ENCODE measurements around the gene CPNE6. TPM values are rescaled to one million over a fixed set of nuclear protein-coding genes. Genes with fewer than 3 reads are reported as not detected.

CPNE6 gene
- total and polyA plus RNA-seq, 2 donors (not counting 1 experiment from before 2014, with no cell fraction given), result not detected

DNA sequence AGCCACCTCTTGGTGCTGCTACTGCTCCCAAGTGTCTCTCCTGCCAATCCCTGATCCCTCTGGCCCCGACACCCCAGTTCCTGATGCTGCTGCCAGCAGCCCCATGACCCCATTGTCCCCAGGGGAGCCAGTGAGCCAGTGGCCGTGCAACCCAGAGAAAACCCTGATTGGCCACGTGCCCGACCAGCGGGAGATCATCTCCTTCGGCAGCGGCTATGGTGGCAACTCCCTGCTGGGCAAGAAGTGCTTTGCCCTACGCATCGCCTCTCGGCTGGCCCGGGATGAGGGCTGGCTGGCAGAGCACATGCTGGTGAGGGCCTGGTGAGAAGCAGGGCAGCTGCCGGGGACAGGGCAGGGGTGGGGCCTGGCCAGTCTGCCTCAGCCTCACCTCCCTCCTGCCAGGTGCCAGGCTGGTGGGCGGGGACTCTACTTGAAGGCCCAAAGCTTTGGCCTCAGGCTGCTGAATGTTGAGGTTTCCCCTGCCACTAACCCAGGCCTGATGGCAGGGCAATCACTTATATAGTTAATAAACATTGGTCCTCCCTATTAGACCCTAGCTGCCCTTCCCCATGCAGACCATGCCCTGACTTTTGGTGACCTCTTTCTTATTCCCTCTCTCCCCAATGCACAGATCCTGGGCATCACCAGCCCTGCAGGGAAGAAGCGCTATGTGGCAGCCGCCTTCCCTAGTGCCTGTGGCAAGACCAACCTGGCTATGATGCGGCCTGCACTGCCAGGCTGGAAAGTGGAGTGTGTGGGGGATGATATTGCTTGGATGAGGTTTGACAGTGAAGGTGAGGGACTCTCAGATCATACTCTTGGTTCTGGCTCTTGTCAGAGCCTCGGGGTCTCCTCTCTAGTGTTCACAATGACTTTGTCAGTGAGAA lies 27.8 kb downstream of the CPNE6 start:
- intact Hi-C loops (cut with micrococcal nuclease), result no loop called here
- no peak overlapping the region for H3K27ac Mint-ChIP-seq
- POLR2A ChIA-PET, result no interaction called here

More for the DNA sequence above, 27.8 kb downstream of the CPNE6 start:
- no peaks in the 10 kb centered on the region for H3K9me3 ChIP-seq (ENCODE audit: control extremely low read depth in 1 of 3, control insufficient read depth in 2 of 3, insufficient read depth in 1 of 3, low read length in 2 of 3)
- H3K27ac ChIP-seq (ENCODE audit: low read length in 2 of 2), result no peak overlapping the region
- TF ChIP-seq EZH2 (IDR thresholded peaks at IDR 0.05; ENCODE audit: borderline replicate concordance, insufficient read depth, low read depth, low read length, poor library complexity, severe bottlenecking), result no peak
- TF ChIP-seq, protein P1, sequence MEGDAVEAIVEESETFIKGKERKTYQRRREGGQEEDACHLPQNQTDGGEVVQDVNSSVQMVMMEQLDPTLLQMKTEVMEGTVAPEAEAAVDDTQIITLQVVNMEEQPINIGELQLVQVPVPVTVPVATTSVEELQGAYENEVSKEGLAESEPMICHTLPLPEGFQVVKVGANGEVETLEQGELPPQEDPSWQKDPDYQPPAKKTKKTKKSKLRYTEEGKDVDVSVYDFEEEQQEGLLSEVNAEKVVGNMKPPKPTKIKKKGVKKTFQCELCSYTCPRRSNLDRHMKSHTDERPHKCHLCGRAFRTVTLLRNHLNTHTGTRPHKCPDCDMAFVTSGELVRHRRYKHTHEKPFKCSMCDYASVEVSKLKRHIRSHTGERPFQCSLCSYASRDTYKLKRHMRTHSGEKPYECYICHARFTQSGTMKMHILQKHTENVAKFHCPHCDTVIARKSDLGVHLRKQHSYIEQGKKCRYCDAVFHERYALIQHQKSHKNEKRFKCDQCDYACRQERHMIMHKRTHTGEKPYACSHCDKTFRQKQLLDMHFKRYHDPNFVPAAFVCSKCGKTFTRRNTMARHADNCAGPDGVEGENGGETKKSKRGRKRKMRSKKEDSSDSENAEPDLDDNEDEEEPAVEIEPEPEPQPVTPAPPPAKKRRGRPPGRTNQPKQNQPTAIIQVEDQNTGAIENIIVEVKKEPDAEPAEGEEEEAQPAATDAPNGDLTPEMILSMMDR (IDR thresholded peaks at IDR 0.05), result no peak
- 97% methylated on average over 16 of the region's 17 CpGs for WGBS (ENCODE audit: insufficient coverage)
- H3K4me3 ChIP-seq (ENCODE audit: control extremely low read depth in 1 of 5, extremely low read depth in 1 of 5, insufficient read depth in 1 of 5, low read depth in 2 of 5, low read length in 4 of 5), result no peak overlapping the region
- no peak overlapping the region for H3K4me3 Mint-ChIP-seq
- H3K9me3 Mint-ChIP-seq (ENCODE audit: insufficient read depth), result no peaks in the 10 kb centered on the region
- no peak overlapping the region for H3K4me2 ChIP-seq (replicated peaks; ENCODE audit: low read depth, low read length, poor library complexity, severe bottlenecking)
- no peak overlapping the region for H3K9ac ChIP-seq (ENCODE audit: low read length)
- H3K27me3 ChIP-seq (replicated peaks in 1 of 4; ENCODE audit: control extremely low read depth in 1 of 4, control insufficient read depth in 3 of 4, insufficient read depth in 4 of 4, low read length in 3 of 4), result no peaks in the 10 kb centered on the region
- peaks cover 18% of the 10 kb centered on the region for H3K4me1 Mint-ChIP-seq
- CTCF ChIA-PET, result interaction anchor here (1.4 to 12.1 kb wide), 3 partner anchors 6 to 9 kb away, joined by 5 to 292 read pairs (median 292); partner anchors contain the start of gene PCK2
- peaks cover 44% of the 10 kb centered on the region for H3K79me2 ChIP-seq (ENCODE audit: control insufficient read depth, insufficient read depth, low read length)
- H3K27me3 Mint-ChIP-seq, result no peaks in the 10 kb centered on the region
- DNase-seq (no peak), ATAC-seq (ENCODE audit: low read depth) (no peak)
- no peak overlapping the region for H2AFZ ChIP-seq (ENCODE audit: insufficient read depth, low read depth, low read length, poor library complexity, severe bottlenecking)
- H3K36me3 ChIP-seq (replicated peaks in 1 of 2; ENCODE audit: control extremely low read depth in 1 of 2, control insufficient read depth in 1 of 2, extremely low read depth in 1 of 2, insufficient read depth in 2 of 2, low read length in 1 of 2), result peaks cover 2 to 63% of the 10 kb centered on the region in 2 experiments
- H3K4me1 ChIP-seq (ENCODE audit: control insufficient read depth in 2 of 2, insufficient read depth in 2 of 2, low read length in 2 of 2), result peaks cover 5 to 19% of the 10 kb centered on the region in 2 donors
- peaks cover 7% of the 10 kb centered on the region for H4K20me1 ChIP-seq (ENCODE audit: control insufficient read depth, insufficient read depth, low read length, poor library complexity, severe bottlenecking)

Data from B cell (primary cell).